ENCODE measurements around the gene GRK4. TPM values are rescaled to one million over a fixed set of nuclear protein-coding genes. Genes with fewer than 3 reads are reported as not detected.

GRK4 gene
- total RNA-seq, 2 experiments from 2014 or later = 3.0 to 4.4 TPM

GRCh38 chr4:2925931-2926860, 37.2 kb upstream of the GRK4 start:
- ATAC-seq (no peak), DNase-seq (no peak)
- peaks cover 36% of the 10 kb centered on the region for H3K4me1 Mint-ChIP-seq
- H3K27ac Mint-ChIP-seq = no peak overlapping the region
- peaks cover 43% of the 10 kb centered on the region for H3K36me3 Mint-ChIP-seq
- CTCF ChIA-PET = no interaction called here
- no peak overlapping the region for H3K4me3 Mint-ChIP-seq
- no peaks in the 10 kb centered on the region for H3K9me3 Mint-ChIP-seq (ENCODE audit: low read depth)
- no peaks in the 10 kb centered on the region for H3K27me3 Mint-ChIP-seq

GRCh38 chr4:2927016-2927695, 36.2 kb upstream of the GRK4 start:
- H3K4me1 Mint-ChIP-seq = peaks cover 34% of the 10 kb centered on the region
- H3K27ac Mint-ChIP-seq = no peak overlapping the region
- DNase-seq = no peak
- no peaks in the 10 kb centered on the region for H3K27me3 Mint-ChIP-seq
- H3K4me3 Mint-ChIP-seq = no peak overlapping the region
- CTCF ChIA-PET = no interaction called here
- H3K36me3 Mint-ChIP-seq = peaks cover 40% of the 10 kb centered on the region
- ATAC-seq = no peak
- H3K9me3 Mint-ChIP-seq (ENCODE audit: low read depth) = no peaks in the 10 kb centered on the region

- H3K27me3 Mint-ChIP-seq = no peaks in the 10 kb centered on the region
- ATAC-seq (no peak), DNase-seq (no peak)
- H3K4me3 Mint-ChIP-seq = no peak overlapping the region
- peaks cover 38% of the 10 kb centered on the region for H3K36me3 Mint-ChIP-seq
- peak overlapping the region; percentile 4 for H3K27ac Mint-ChIP-seq
- CTCF ChIA-PET = no interaction called here
- no peaks in the 10 kb centered on the region for H3K9me3 Mint-ChIP-seq (ENCODE audit: low read depth)
- peaks cover 33% of the 10 kb centered on the region for H3K4me1 Mint-ChIP-seq
Measured at GRCh38 chr4:2927696-2928075, 35.7 kb upstream of the GRK4 start.

- Mint-ChIP-seq H3K36me3 (peaks cover 38% of the 10 kb centered on the region), H3K4me1 (peaks cover 31% of the 10 kb centered on the region)
- DNase-seq = no peak
Measured at GRCh38 chr4:2928242-2929176, 34.9 kb upstream of the GRK4 start.

GRCh38 chr4:2929469-2929868, 33.9 kb upstream of the GRK4 start:
- H3K4me3 Mint-ChIP-seq = no peak overlapping the region
- DNase-seq (no peak), ATAC-seq (no peak)
- CTCF ChIA-PET = interaction anchor here (1.5 kb wide), 1 partner anchor 165 kb away, joined by 4 read pairs; no protein-coding TSS in a partner anchor
- peaks cover 36% of the 10 kb centered on the region for H3K36me3 Mint-ChIP-seq
- peaks cover 26% of the 10 kb centered on the region for H3K4me1 Mint-ChIP-seq
- no peaks in the 10 kb centered on the region for H3K27me3 Mint-ChIP-seq
- H3K9me3 Mint-ChIP-seq (ENCODE audit: low read depth) = no peaks in the 10 kb centered on the region
- H3K27ac Mint-ChIP-seq = peak overlapping the region; percentile 58

More at GRCh38 chr4:2928242-2929176, 34.9 kb upstream of the GRK4 start:
- Mint-ChIP-seq H3K9me3 (ENCODE audit: low read depth) (no peaks in the 10 kb centered on the region), H3K27me3 (no peaks in the 10 kb centered on the region), H3K27ac (peak overlapping the region; percentile 58), H3K4me3 (no peak overlapping the region)
- no peak for ATAC-seq
- CTCF ChIA-PET = interaction anchor here (1.5 kb wide), 1 partner anchor 164 kb away, joined by 4 read pairs; no protein-coding TSS in a partner anchor

GRCh38 chr4:2930135-2930757, 33.1 kb upstream of the GRK4 start:
- Mint-ChIP-seq H3K36me3 (peaks cover 36% of the 10 kb centered on the region), H3K4me1 (peaks cover 26% of the 10 kb centered on the region), H3K27ac (peak overlapping the region; percentile 35), H3K27me3 (no peaks in the 10 kb centered on the region), H3K4me3 (no peak overlapping the region), H3K9me3 (ENCODE audit: low read depth) (no peaks in the 10 kb centered on the region)
- CTCF ChIA-PET = interaction anchor here (1.0 to 1.5 kb wide), 3 partner anchors 24 to 166 kb away, joined by 3 to 4 read pairs (median 3); no protein-coding TSS in a partner anchor
- no peak for DNase-seq
- ATAC-seq = no peak

GRCh38 chr4:2930758-2931511, 32.4 kb upstream of the GRK4 start:
- Mint-ChIP-seq H3K4me3 (no peak overlapping the region), H3K9me3 (ENCODE audit: low read depth) (no peaks in the 10 kb centered on the region), H3K27me3 (no peaks in the 10 kb centered on the region), H3K36me3 (peaks cover 34% of the 10 kb centered on the region), H3K4me1 (peaks cover 32% of the 10 kb centered on the region), H3K27ac (peak overlapping the region; percentile 56)
- no peak for ATAC-seq
- no peak for DNase-seq
- CTCF ChIA-PET = interaction anchor here (0.9 to 2.1 kb wide), 6 partner anchors 13 to 167 kb away, joined by 3 to 8 read pairs (median 3); no protein-coding TSS in a partner anchor

- peaks cover 29% of the 10 kb centered on the region for H3K36me3 Mint-ChIP-seq
- DNase-seq = peak; percentile 80
Measured at GRCh38 chr4:2931512-2932301, 31.7 kb upstream of the GRK4 start.

GRCh38 chr4:2932321-2932950, 30.9 kb upstream of the GRK4 start:
- Mint-ChIP-seq H3K4me3 (peak overlapping the region; percentile 82), H3K27me3 (no peaks in the 10 kb centered on the region), H3K9me3 (ENCODE audit: low read depth) (no peaks in the 10 kb centered on the region), H3K36me3 (peaks cover 33% of the 10 kb centered on the region), H3K4me1 (peaks cover 47% of the 10 kb centered on the region), H3K27ac (peak overlapping the region; percentile 93)
- no peak for ATAC-seq
- DNase-seq = no peak
- CTCF ChIA-PET = interaction anchor here (0.9 to 2.1 kb wide), 8 partner anchors 12 to 186 kb away, joined by 3 to 8 read pairs (median 3); no protein-coding TSS in a partner anchor

More at GRCh38 chr4:2931512-2932301, 31.7 kb upstream of the GRK4 start:
- peak; percentile 29 for ATAC-seq
- CTCF ChIA-PET = interaction anchor here (0.9 to 2.1 kb wide), 7 partner anchors 13 to 186 kb away, joined by 3 to 8 read pairs (median 3); no protein-coding TSS in a partner anchor
- Mint-ChIP-seq H3K27me3 (no peaks in the 10 kb centered on the region), H3K27ac (peak overlapping the region; percentile 93), H3K4me3 (peak overlapping the region; percentile 82), H3K9me3 (ENCODE audit: low read depth) (no peaks in the 10 kb centered on the region), H3K4me1 (peaks cover 39% of the 10 kb centered on the region)

GRCh38 chr4:2932951-2933565, 30.3 kb upstream of the GRK4 start:
- peak; percentile 61 for DNase-seq
- no peak for ATAC-seq
- Mint-ChIP-seq H3K27ac (peak overlapping the region; percentile 93), H3K9me3 (ENCODE audit: low read depth) (no peaks in the 10 kb centered on the region), H3K36me3 (peaks cover 33% of the 10 kb centered on the region), H3K4me3 (peak overlapping the region; percentile 82), H3K27me3 (no peaks in the 10 kb centered on the region), H3K4me1 (peaks cover 53% of the 10 kb centered on the region)
- CTCF ChIA-PET = interaction anchor here (0.9 to 2.1 kb wide), 6 partner anchors 12 to 187 kb away, joined by 3 to 8 read pairs (median 3); no protein-coding TSS in a partner anchor

Measured in activated CD8-positive, alpha-beta memory T cell treated with anti-CD3 and anti-CD28 coated beads, Interleukin-2, amount 10 ng/mL, durations not matched to agents 7 days and 5 days (primary cell).